NCI-H446 (cell line): ENCODE results near the gene RRAD.

Experiments
- DNase-seq, 2 experiments: peaks; one replicate each; lab custom pipeline; 2025; lab: John Stamatoyannopoulos, UW

RRAD gene

DNA sequence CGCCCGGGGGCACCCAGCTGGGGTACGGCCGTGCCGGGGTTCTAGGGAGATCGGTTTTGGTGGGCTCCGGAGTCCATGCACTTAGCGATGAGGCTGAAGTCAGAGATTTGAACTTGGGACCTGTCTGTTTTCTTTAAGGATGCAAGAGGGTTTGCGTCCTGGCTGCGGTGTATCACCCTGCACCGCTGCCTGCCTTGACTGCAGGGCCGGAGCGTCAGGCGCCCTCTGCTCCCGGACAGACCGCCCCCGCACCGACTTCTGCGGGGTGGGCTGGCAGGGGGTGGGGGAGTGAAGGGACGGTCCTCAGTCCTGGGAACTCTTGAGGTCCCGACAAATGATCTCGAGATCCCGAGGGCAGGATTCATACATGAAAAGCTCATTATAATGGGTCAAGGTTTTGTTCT lies 44.3 kb downstream of the RRAD start:
- DNase-seq = no peak

DNA sequence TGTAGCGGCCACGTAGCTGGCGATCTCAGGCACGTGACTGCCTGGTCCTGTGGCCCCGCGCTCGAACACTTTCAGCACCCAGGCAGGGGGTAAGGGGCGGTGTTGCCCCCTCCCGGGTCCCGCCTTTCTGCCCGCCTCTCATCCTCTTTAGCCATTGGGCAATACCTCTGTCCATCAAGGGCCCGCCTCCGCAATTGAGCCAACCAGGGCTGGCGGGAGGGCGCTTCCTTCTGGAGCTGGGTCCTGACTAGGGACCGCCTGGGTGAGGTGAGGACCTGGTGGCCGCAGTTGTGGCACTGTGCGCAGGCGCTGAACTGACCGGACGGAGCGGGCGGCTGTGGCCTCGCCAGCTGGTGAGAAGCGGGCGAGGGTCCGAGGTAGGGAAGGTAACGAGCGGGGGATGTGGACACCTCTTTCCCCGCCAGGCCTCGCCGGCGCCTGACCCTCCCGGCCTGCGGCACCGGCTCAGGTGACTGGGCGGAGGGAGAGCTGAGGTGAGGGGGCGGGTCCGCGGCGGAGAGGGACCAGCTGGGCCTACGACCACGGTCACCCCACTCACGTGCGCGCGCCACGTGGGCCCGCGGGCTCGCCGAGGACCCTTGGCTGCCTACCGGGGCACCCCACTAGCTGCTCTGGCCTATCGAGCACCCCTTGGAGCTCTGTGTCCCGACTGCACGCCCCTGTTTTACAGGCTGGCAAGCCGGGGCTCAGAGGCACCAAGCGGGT lies 44.9 kb downstream of the RRAD start, which contains the start of gene PDP2:
TSS of gene PDP2 (plus strand) at position 228 of the 726 bp plus-strand sequence. CDS start 3,770 bp downstream, outside the sequence.
- peak; percentile 72 to 91 for DNase-seq

DNA sequence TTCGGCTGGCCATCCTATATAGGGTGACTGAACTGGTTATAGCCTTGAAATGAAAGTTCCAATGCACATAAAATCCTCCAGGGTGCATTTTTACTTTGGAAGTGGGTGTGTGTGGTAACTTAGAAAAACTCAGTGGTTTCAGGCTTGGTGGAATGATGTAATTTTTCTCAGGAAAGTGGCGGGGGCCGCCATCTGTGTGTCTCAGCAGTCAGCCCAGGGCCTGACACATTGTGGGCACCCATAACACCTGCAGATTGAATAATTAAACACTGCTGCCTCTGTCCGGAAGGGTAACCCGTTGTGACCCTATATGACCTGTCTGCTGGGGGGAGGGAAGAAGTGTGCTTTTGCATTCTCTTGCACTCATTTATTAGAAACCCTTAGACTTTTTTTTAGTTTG lies 47.3 kb downstream of the RRAD start:
- DNase-seq = no peak

DNA sequence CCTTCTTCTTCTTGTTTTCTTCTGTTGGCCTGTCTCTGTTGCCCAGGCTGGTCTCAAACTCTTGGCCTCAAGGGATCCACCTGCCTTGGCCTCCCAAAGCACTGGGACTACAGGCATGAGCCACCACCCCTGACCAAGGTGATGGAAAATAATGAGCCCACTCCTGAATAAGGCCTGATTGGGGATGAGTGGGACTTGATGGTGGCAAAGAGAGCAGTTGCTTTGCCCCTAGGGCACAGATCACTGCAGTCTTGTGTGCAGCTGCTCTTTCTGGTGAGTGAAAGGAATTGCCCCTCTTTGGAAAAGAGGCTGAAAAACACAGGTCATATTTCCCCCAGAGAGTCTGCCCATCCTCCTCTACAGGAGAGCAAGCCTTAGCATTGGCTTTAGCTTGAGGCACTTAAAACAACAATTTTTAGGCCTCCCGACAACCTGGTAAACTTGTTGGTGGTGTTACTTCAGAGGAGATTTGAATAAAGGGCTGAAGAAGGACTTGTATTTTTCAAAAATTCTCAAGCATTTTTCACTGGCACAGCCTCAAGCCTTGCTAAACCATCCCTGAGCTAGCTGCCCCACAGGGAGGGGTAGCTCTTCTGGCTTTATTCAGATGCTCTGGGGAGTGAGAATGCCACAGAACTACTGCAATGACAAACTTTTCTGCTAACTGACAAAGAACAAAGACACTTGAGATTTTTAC lies 51.1 kb downstream of the RRAD start:
- no peak for DNase-seq

DNA sequence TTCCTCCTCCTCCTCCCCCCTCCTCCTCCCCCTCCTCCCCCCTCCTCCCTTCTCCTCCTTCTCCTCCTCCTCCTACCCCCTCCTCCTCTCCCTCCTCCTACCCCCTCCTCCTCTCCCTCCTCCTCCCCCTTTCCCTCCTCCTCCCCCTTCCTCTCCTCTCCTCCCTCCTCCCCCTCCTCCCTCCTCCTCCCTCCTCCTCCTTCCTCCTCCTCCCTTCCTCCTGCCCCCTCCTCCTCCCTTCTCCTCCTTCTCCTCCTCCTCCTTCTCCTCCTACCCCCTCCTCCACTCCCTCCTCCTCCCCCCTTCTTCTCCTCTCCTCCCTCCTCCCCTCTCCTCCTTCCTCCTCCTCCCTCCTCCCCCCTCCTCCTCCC lies 51.7 kb downstream of the RRAD start:
- no peak for DNase-seq

DNA sequence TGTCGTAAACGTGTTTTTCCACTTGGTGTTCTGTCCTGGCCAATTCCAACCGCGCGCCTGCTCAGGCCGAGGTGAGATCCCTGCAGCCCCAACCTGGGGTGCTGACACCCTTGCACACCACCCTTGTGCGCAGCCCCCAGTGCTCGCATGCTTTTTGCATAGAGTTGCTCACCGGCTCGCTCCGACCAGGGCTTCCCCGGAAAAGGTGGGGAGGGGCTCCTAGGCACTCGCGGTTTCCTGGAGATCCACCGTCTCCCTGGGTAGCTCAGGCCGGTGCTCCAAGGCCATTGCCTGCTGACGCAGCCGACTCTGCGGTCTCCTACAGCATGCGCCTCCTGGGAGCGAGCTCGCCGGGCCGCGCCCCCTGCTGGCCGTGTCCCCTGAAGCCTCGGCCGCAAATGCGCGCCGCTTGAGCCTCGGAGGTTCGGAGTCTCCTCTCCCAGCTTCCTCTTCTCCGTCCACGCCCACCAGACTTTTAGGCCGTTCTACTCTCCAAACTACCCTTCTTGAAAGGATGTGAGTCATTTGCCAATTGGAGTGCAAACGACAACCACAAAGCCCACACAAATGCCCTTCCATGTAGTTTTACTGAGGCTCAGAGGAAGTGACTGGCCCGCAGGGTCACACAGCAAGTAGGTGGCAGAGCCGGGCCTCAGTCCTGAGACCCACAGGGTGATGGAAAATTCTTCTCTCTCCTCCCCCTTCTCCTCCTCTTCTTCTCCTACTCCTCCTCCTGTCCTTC lies 52.2 kb downstream of the RRAD start:
- peak; percentile 40 to 81 for DNase-seq

DNA sequence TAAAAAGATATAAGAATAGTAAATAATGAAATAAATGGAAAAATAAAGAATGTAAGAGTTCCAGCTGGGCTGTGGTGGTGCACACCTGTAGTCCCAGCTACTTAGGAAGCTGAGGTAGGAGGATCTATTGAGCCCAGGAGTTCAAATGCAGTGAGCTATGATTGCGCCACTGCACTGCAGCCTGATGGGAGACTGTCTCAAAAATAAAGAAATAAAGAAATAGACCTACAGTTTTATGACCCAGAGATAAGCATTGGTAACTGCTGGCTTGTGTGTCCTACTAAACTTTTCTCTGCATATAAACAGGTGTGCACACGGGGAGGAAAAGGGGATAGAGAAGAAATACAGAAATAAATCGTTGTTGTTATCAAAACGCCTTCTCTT lies 52.8 kb downstream of the RRAD start:
- DNase-seq = no peak

DNA sequence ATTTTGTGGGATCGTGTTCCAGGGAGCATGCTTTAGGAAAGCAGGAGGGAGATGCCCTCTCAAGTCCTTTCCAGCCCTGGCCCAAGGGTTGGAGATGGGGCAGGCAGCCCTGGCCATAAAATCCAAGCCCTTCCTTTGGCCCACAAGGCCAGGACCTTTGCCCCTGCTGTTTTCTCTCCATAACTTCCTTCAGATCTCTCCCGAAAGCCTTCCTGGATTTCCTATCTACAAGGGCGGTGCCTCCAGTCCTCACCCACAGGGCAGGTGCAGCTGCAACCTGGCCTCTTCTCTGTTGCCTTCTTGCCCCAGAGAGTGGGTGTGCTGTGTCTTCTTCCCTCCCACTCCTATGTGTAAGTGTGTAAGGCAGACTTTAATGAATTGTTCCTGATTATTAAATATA lies 53.5 kb downstream of the RRAD start:
- no peak for DNase-seq
